Measurements from ENCODE around the gene HBB. TPM values are rescaled to one million over a fixed set of nuclear protein-coding genes. Genes with fewer than 3 reads are reported as not detected.

Gene HBB
- total RNA-seq, 1 experiment from 2014 or later = not detected

DNA sequence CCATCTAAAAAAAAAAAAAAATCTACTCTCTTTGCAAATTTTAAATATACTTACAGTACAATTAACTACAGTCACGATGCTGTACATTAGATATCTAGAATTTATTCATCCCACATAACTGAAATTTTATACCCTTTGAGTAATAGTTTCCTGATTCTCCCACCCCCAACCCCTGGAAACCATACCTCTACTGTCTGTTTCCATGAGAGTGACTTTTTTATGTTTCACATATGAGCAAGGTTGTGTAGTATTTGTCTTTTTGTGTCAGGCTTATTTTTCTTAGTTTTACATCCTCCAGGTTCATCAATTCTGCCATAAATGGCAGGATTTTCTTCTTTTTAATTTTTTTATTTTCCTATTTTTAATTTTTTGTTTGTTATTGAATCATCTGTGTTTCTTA lies 3.2 kb downstream of the HBB start:
- no peak overlapping the region for H3K4me3 Mint-ChIP-seq
- Histone ChIP-seq H3K4me1 (ENCODE audit: insufficient read depth, low read length) (no peaks in the 10 kb centered on the region), H4K91ac (ENCODE audit: insufficient read length, low read depth, low read length) (no peak overlapping the region), H2BK120ac (ENCODE audit: low read depth, low read length, poor library complexity, severe bottlenecking) (no peak overlapping the region), H3K9me3 (ENCODE audit: control insufficient read depth, low read depth, low read length) (no peaks in the 10 kb centered on the region), H4K8ac (replicated peaks; ENCODE audit: insufficient read length, low read depth, low read length) (no peak overlapping the region), H3K79me1 (ENCODE audit: insufficient read depth, low read depth, low read length, poor library complexity, severe bottlenecking) (no peaks in the 10 kb centered on the region), H2BK15ac (ENCODE audit: low read depth, low read length) (no peak overlapping the region), H2BK20ac (ENCODE audit: low read depth, low read length, poor library complexity, severe bottlenecking) (no peak overlapping the region), H3K79me2 (ENCODE audit: insufficient read depth, low read length) (no peaks in the 10 kb centered on the region), H3K23me2 (ENCODE audit: insufficient read length, low read depth, low read length, poor library complexity, severe bottlenecking) (no peaks in the 10 kb centered on the region), H2BK12ac (ENCODE audit: insufficient read length, low read depth, low read length) (no peak overlapping the region), H3K9ac (ENCODE audit: extremely low read depth, insufficient read length, low read length) (no peak overlapping the region), H3K27ac (ENCODE audit: insufficient read length, low read depth, low read length) (no peak overlapping the region), H3K27me3 (ENCODE audit: insufficient read depth, low read length) (no peaks in the 10 kb centered on the region), H3K4ac (ENCODE audit: low read depth, low read length) (no peak overlapping the region), H3K56ac (ENCODE audit: insufficient read length, low read depth, low read length) (no peak overlapping the region), H4K5ac (ENCODE audit: insufficient read length, low read depth, low read length) (no peak overlapping the region), H3K4me2 (ENCODE audit: insufficient read depth, insufficient read length, low read length) (no peak overlapping the region), H2AFZ (ENCODE audit: low read length) (no peak overlapping the region), H3T11ph (ENCODE audit: low read length) (no peak overlapping the region), H2AK5ac (ENCODE audit: insufficient read length, low read length) (no peak overlapping the region), H4K20me1 (ENCODE audit: control insufficient read depth, insufficient read depth, insufficient read length) (no peaks in the 10 kb centered on the region), H3K23ac (ENCODE audit: insufficient read length, low read depth, low read length) (no peak overlapping the region), H3K18ac (ENCODE audit: insufficient read length, low read depth, low read length) (no peak overlapping the region), H2BK5ac (ENCODE audit: insufficient read length, low read length) (no peak overlapping the region), H3K14ac (ENCODE audit: insufficient read depth, low read length) (no peak overlapping the region)
- DNase-seq = no peak
- H3K27ac Mint-ChIP-seq = no peak overlapping the region
- no CpG with 5 or more reads among the region's 1 CpG for WGBS (ENCODE audit: extremely low coverage, insufficient read length, low lambda C conversion rate)
- H3K36me3 Mint-ChIP-seq (ENCODE audit: insufficient read depth in 1 of 3, low read depth in 3 of 3) = peaks cover 6 to 23% (median 16%) of the 10 kb centered on the region in 3 experiments; a peak in 6 of 7 replicates
- H3K4me1 Mint-ChIP-seq = no peaks in the 10 kb centered on the region
- H3K9me3 Mint-ChIP-seq = peaks cover 25 to 29% of the 10 kb centered on the region in 2 experiments
- no peak for TF ChIP-seq CTCF (conservative IDR thresholded peaks at IDR 0.05)
- H3K27me3 Mint-ChIP-seq (ENCODE audit: low read depth) = no peaks in the 10 kb centered on the region

Data from H9 (cell line).